ENCODE results near the gene HBG2.
"Not testable (repeated sequence)": the region's sequence is repeated elsewhere in the genome, so short reads cannot be mapped to it uniquely, and the experiment has no call there.

Gene HBG2

GRCh38 chr11:5249807-5250396 is 4.7 kb downstream of the HBG2 start, which contains the start of gene HBG1:
Gene HBG1, minus strand, starts transcription at chr11:5249857. Its CDS starts 53 bp downstream, at chr11:5249804.
- DNase-seq (ENCODE audit: low spot score) = not testable (repeated sequence)

GRCh38 chr11:5248498-5248897 is 6.1 kb downstream of the HBG2 start:
- DNase-seq (ENCODE audit: low spot score) = not testable (repeated sequence)

- no peak for DNase-seq (ENCODE audit: low spot score)
Measured at GRCh38 chr11:5247472-5248192, 6.9 kb downstream of the HBG2 start.

- DNase-seq (ENCODE audit: low spot score) = no peak
Measured at GRCh38 chr11:5246772-5247471, 7.7 kb downstream of the HBG2 start.

- DNase-seq (ENCODE audit: low spot score) = no peak
Measured at GRCh38 chr11:5245155-5245554, 9.4 kb downstream of the HBG2 start.

- no peak for DNase-seq (ENCODE audit: low spot score)
Measured at GRCh38 chr11:5243816-5244180, 10.8 kb downstream of the HBG2 start.

GRCh38 chr11:5242933-5243815 is 11.4 kb downstream of the HBG2 start:
- no peak for DNase-seq (ENCODE audit: low spot score)

GRCh38 chr11:5242208-5242607 is 12.4 kb downstream of the HBG2 start:
- no peak for DNase-seq (ENCODE audit: low spot score)

GRCh38 chr11:5241458-5241857 is 13.1 kb downstream of the HBG2 start:
- DNase-seq (ENCODE audit: low spot score) = no peak

- no peak for DNase-seq (ENCODE audit: low spot score)
Measured at GRCh38 chr11:5240458-5240857, 14.1 kb downstream of the HBG2 start.

- DNase-seq (ENCODE audit: low spot score) = no peak
Measured at GRCh38 chr11:5240056-5240455, 14.5 kb downstream of the HBG2 start.

- DNase-seq (ENCODE audit: low spot score) = no peak
Measured at GRCh38 chr11:5239046-5239445, 15.5 kb downstream of the HBG2 start.

GRCh38 chr11:5238486-5238885 is 16.1 kb downstream of the HBG2 start:
- DNase-seq (ENCODE audit: low spot score) = no peak

- no peak for DNase-seq (ENCODE audit: low spot score)
Measured at GRCh38 chr11:5237420-5237819, 17.2 kb downstream of the HBG2 start.

- DNase-seq (ENCODE audit: low spot score) = no peak
Measured at GRCh38 chr11:5235364-5236095, 19.1 kb downstream of the HBG2 start.

- DNase-seq (ENCODE audit: low spot score) = no peak
Measured at GRCh38 chr11:5234381-5234834, 20.2 kb downstream of the HBG2 start, which contains the start of gene HBD. Gene HBD, minus strand, starts transcription at chr11:5234483. Its CDS starts 50 bp downstream, at chr11:5234433.

- no peak for DNase-seq (ENCODE audit: low spot score)
Measured at GRCh38 chr11:5233307-5233706, 21.3 kb downstream of the HBG2 start.

- no peak for DNase-seq (ENCODE audit: low spot score)
Measured at GRCh38 chr11:5232821-5233220, 21.8 kb downstream of the HBG2 start.

GRCh38 chr11:5232176-5232575 is 22.4 kb downstream of the HBG2 start:
- DNase-seq (ENCODE audit: low spot score) = no peak

GRCh38 chr11:5231111-5231510 is 23.5 kb downstream of the HBG2 start:
- DNase-seq (ENCODE audit: low spot score) = no peak

- DNase-seq (ENCODE audit: low spot score) = no peak
Measured at GRCh38 chr11:5230266-5230665, 24.3 kb downstream of the HBG2 start.
